Fibroblast of pulmonary artery (primary cell): ENCODE results near the gene PTPRG.
"Not testable (repeated sequence)": the region's sequence is repeated elsewhere in the genome, so short reads cannot be mapped to it uniquely, and the experiment has no call there.

ENCODE experiments used
- DNase-seq: peaks from one replicate; pipeline ENCODE4 v3.0.0-alpha.2; 2010; ENCODE audit warnings: low read depth
- H3K4me3 ChIP-seq: replicated peaks from 2 replicates; pipeline ENCODE4 v1.5.1; 2011; ENCODE audit warnings: low read depth, mild to moderate bottlenecking, control low read depth, low read length, moderate library complexity
- CTCF ChIP-seq: IDR thresholded peaks from 2 replicates; pipeline ENCODE4 v1.5.1; 2011; ENCODE audit warnings: mild to moderate bottlenecking, control low read depth, low read length, inconsistent platforms; ENCODE audit errors: missing control alignments

The PTPRG gene

DNA sequence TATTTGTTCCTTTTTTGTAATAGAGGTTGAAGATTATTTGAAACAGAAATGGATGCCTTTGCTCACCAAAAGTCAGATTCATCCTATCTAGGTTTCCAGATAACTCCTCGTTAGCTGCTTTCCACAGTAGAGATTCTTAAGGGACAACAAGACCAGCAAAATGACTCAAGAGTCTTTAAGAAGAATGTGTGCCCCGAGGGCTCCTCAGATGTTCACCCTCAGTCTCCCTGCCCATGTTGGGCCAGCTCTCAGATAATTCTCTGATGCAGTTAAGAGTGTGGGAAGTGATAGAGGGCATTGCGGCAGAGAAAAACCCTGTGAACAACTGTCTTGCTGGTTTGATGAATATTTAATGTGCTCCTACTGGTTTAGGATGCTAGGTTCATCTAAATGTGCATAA lies 251.1 kb downstream of the PTPRG start:
- no peak for DNase-seq
- no peak for TF ChIP-seq CTCF

GRCh38 chr3:61813636-61814035 lies 252.3 kb downstream of the PTPRG start:
- H3K4me3 ChIP-seq = no peak overlapping the region
- no peak for DNase-seq
- TF ChIP-seq CTCF = no peak

More for the DNA sequence above, 251.1 kb downstream of the PTPRG start:
- no peak overlapping the region for H3K4me3 ChIP-seq

GRCh38 chr3:61814674-61815073 lies 253.3 kb downstream of the PTPRG start:
- no peak for TF ChIP-seq CTCF
- no peak overlapping the region for H3K4me3 ChIP-seq
- DNase-seq = no peak

- not testable (repeated sequence) for DNase-seq, H3K4me3 ChIP-seq
Observed at GRCh38 chr3:61816304-61816703, 254.9 kb downstream of the PTPRG start.

GRCh38 chr3:61819861-61820260 lies 258.5 kb downstream of the PTPRG start:
- no peak for TF ChIP-seq CTCF
- no peak overlapping the region for H3K4me3 ChIP-seq
- DNase-seq = no peak

GRCh38 chr3:61820306-61820992 lies 259.1 kb downstream of the PTPRG start:
- no peak overlapping the region for H3K4me3 ChIP-seq

GRCh38 chr3:61821823-61822251 lies 260.5 kb downstream of the PTPRG start:
- DNase-seq = peak; percentile 49
- TF ChIP-seq CTCF = no peak
- H3K4me3 ChIP-seq = no peak overlapping the region

More at GRCh38 chr3:61820306-61820992, 259.1 kb downstream of the PTPRG start:
- no peak for DNase-seq
- TF ChIP-seq CTCF = no peak
